Gastroesophageal sphincter (tissue), 4 donors: Measurements from ENCODE around the gene SHISA7. TPM values are rescaled to one million over a fixed set of nuclear protein-coding genes. Genes with fewer than 3 reads are reported as not detected.

Source experiments
- ATAC-seq: fragments of 150-250 bp; one replicate; pipeline ENCODE4 v1.9.1; 2016; ENCODE audit warnings: mild to moderate bottlenecking, moderate library complexity
- H3K27ac ChIP-seq, 4 donors: fragments of 200-600 bp; sonication (generic) in 3 of 4; 1 replicate in 3 of 4; 2 replicates in 1 of 4; pipeline ENCODE4 v1.5.1; 2016 to 2019
- H3K27me3 ChIP-seq: fragments of 200-600 bp; sonication (generic); one replicate; pipeline ENCODE4 v1.5.1; 2019
- H3K36me3 ChIP-seq, 2 donors: fragments of 200-600 bp; sonication (generic); one replicate each; pipeline ENCODE4 v1.5.1; 2019; ENCODE audit warnings: control low read depth in 1 of 2
- H3K4me1 ChIP-seq, 3 donors: fragments of 200-600 bp; sonication (generic); 1 replicate in 2 of 3; 2 replicates in 1 of 3; pipeline ENCODE4 v1.5.1; 2016 to 2019; ENCODE audit warnings: control low read depth in 2 of 3
- H3K4me3 ChIP-seq, 2 donors: fragments of 200-600 bp; sonication (generic); one replicate each; pipeline ENCODE4 v1.5.1; 2019; ENCODE audit warnings: mild to moderate bottlenecking in 1 of 2, moderate library complexity in 1 of 2
- H3K9me3 ChIP-seq, 3 donors: fragments of 200-600 bp; sonication (generic); one replicate each; pipeline ENCODE4 v1.5.1; 2017 to 2019; ENCODE audit warnings: control low read depth in 2 of 3
- EP300 ChIP-seq: sonication (generic); formaldehyde crosslinking; IDR thresholded peaks from one replicate; pipeline ENCODE4 v1.6.1; 2017; ENCODE audit warnings: antibody characterized with exemption, mild to moderate bottlenecking
- POLR2A ChIP-seq, 2 donors: fragments of 450-650 bp; IDR thresholded peaks; one replicate each; pipeline ENCODE4 v1.6.1; 2017; ENCODE audit warnings: antibody characterized with exemption in 2 of 2, mild to moderate bottlenecking in 2 of 2, moderate library complexity in 1 of 2
- POLR2AphosphoS5 ChIP-seq: sonication (generic); formaldehyde crosslinking; IDR thresholded peaks from one replicate; pipeline ENCODE4 v1.6.1; 2017; ENCODE audit warnings: antibody characterized with exemption
- WGBS, 2 donors: methylation state at CpG; one replicate each; pipeline ENCODE4 v1.1.5; 2018; ENCODE audit warnings: low coverage in 1 of 2; 5-methylcytosine and 5-hydroxymethylcytosine counted together
- total RNA-seq, 4 donors: library from RNA; depleted of rRNA; stranded (reverse); fragments of >200 nt; gene quantifications; one replicate each; pipeline ENCODE4 v1.1.0, GENCODE V29; 2016
- TF ChIP-seq, protein P1 (sequence below), 4 experiments: fragments of 200-600 bp in 2 of 4; fragments of 450-650 bp in 2 of 4; sonication (generic) in 1 of 4; IDR thresholded peaks; one replicate each; pipeline ENCODE4 v1.5.1; 2017 to 2019; ENCODE audit warnings: antibody characterized with exemption in 4 of 4, mild to moderate bottlenecking in 2 of 4, moderate library complexity in 2 of 4

Gene SHISA7
- total RNA-seq, 4 donors from 2014 or later = not detected

DNA sequence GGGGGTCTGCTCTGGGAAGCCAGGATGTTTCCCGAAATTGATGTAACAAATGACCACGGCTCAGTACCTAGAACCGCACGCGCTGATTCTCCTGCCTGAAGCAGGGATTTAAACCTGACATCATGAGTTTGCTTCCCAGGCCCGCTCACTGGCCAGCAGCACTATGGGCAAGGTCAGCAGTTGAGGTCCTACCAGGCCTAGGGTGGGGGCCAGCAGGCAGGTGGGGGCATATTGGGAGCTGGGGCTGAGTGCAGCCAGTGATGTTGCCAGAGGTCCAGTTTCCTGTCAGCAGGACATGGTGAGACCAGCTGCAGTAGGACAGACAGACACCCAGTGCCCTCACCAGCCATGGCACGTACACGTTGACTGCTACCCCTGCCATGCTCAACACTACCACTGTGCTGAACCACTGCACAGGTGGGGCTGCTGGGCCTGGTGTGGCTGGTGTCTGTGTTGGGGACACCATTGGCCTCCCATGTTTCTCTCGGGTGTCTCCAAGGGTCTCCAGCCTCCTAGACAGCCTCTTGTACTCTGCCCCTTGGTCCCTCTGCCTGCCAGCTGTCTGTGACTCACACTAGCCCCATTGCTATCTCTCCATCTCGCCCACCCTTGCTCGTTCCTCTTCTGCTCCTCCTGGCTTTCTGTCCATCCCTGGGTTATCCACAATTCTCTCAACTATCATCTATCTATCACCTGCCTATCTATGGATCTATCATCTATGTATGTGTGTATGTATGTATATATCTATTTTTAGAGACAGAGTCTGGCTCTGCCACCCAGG lies 22.6 kb upstream of the SHISA7 start:
- Histone ChIP-seq H3K27ac (no peak overlapping the region), H3K27me3 (no peaks in the 10 kb centered on the region), H3K9me3 (no peaks in the 10 kb centered on the region), H3K4me1 (peaks cover 0 to 32% (median 2%) of the 10 kb centered on the region in 3 donors), H3K36me3 (no peaks in the 10 kb centered on the region), H3K4me3 (no peak overlapping the region)
- ATAC-seq = no peak
- WGBS, 2 donors = 67 to 74% methylated on average over 3 to 7 of the region's 11 CpGs
- TF ChIP-seq, protein P1, sequence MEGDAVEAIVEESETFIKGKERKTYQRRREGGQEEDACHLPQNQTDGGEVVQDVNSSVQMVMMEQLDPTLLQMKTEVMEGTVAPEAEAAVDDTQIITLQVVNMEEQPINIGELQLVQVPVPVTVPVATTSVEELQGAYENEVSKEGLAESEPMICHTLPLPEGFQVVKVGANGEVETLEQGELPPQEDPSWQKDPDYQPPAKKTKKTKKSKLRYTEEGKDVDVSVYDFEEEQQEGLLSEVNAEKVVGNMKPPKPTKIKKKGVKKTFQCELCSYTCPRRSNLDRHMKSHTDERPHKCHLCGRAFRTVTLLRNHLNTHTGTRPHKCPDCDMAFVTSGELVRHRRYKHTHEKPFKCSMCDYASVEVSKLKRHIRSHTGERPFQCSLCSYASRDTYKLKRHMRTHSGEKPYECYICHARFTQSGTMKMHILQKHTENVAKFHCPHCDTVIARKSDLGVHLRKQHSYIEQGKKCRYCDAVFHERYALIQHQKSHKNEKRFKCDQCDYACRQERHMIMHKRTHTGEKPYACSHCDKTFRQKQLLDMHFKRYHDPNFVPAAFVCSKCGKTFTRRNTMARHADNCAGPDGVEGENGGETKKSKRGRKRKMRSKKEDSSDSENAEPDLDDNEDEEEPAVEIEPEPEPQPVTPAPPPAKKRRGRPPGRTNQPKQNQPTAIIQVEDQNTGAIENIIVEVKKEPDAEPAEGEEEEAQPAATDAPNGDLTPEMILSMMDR (IDR thresholded peaks at IDR 0.05) = no peak
- TF ChIP-seq EP300 (no peak), POLR2AphosphoS5 (no peak), POLR2A (IDR thresholded peaks at IDR 0.05) (no peak)

DNA sequence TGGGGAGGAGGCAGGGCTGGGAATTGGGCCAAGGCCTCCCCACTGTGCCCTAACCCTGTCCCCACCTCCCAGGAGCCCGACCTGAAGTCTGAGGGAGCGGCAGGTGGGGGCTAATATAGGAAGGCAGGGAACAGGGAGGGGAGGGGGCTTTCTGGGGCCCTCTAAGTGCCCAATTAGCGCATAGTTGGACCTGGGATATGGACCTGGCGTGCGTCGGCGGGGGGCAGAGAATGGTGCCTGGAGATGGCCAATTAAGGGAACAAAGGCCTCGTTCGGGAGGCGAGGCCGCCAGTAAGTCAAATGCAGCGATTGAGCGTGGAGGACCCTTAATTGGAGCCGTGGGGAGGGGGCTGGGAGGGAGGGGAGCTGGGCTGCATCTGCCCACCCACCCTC lies 21.6 kb upstream of the SHISA7 start, which contains the start of gene C19orf85:
Gene C19orf85 (minus strand): TSS at position 90 of the 393 bp plus-strand sequence. CDS start 197 bp downstream, outside the sequence.
- no peak within 1 kb of the TSS for H3K27ac ChIP-seq
- no peak within 1 kb of the TSS for H3K4me3 ChIP-seq
- TF ChIP-seq, protein P1 (IDR thresholded peaks at IDR 0.05) = no peak
- TF ChIP-seq POLR2A (IDR thresholded peaks at IDR 0.05) (no peak), EP300 (no peak), POLR2AphosphoS5 (no peak)
- peaks cover 0 to 42% (median 5%) of the 10 kb centered on the region in 3 donors for H3K4me1 ChIP-seq
- no peaks in the 10 kb centered on the region for H3K27me3 ChIP-seq
- H3K9me3 ChIP-seq = no peaks in the 10 kb centered on the region
- no peaks in the 10 kb centered on the region for H3K36me3 ChIP-seq
- no peak for ATAC-seq
- 60 to 73% methylated on average over 3 to 10 of the region's 14 CpGs for WGBS, 2 donors

DNA sequence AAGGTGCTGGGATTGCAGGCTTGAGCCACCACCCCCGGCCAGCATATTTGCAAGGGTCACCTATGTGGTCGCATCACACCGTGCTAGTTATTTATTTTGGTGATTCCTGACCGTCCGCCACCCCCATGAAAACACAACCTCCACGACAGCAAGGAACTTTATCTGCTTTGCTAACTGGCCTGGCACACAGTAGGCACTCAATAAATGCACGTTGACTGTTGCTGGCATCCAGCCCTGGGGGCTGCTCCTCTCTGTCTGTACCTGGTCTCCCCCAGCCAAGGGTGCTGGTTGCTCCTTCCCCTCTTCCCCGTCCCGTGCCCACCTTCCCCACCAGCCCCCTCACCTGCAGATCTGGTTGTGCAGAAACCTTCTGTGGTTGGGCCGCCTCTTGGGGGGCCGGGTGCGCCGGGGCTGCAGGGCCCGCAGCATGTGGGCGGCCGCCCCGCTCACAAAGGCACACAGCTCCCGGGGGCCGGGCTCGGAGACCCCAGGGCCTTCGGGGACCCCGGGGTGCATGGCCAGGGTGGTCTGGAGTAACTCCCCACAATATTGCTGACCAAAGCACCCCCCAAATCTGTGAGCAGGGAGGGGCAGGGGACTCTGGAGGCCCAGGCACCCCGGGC lies 21.1 kb upstream of the SHISA7 start:
- ATAC-seq = no peak
- TF ChIP-seq POLR2A (IDR thresholded peaks at IDR 0.05) (no peak), POLR2AphosphoS5 (no peak), EP300 (no peak)
- TF ChIP-seq, protein P1 (IDR thresholded peaks at IDR 0.05) = no peak
- Histone ChIP-seq H3K4me3 (no peak overlapping the region), H3K27me3 (no peaks in the 10 kb centered on the region), H3K9me3 (no peaks in the 10 kb centered on the region), H3K27ac (no peak overlapping the region), H3K36me3 (no peaks in the 10 kb centered on the region), H3K4me1 (peaks cover 0 to 47% (median 5%) of the 10 kb centered on the region in 3 donors)
- 48 to 71% methylated on average over 7 of the region's 23 CpGs for WGBS, 2 donors

DNA sequence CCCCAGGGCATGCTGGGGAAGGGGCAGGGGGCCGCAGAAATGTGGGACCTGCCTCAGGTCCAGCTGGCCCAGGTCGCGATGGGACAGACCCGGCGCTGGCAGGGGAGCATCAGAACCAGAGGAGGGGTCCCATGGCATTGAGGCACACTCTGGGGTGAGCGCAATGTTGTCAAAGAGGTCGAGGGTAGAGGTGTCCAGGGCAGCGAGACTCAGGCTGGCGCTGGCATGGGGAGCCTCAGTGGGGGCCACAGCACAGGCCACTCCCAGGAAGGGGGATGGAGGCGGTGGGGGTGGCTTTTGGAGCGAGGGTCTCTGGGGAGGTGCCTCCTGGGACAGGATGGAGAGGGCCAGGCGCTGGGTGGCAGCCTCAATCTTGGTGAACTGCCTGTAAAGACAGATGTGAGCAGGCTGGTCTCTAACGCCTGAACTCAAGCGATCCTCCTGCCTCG lies 20.5 kb upstream of the SHISA7 start:
- Histone ChIP-seq H3K9me3 (no peaks in the 10 kb centered on the region), H3K27me3 (no peaks in the 10 kb centered on the region), H3K27ac (no peak overlapping the region), H3K36me3 (no peaks in the 10 kb centered on the region), H3K4me1 (peaks cover 0 to 53% (median 5%) of the 10 kb centered on the region in 3 donors), H3K4me3 (no peak overlapping the region)
- TF ChIP-seq, protein P1 (IDR thresholded peaks at IDR 0.05) = no peak
- TF ChIP-seq EP300 (no peak), POLR2A (IDR thresholded peaks at IDR 0.05) (no peak), POLR2AphosphoS5 (no peak)
- 58 to 100% methylated on average over 1 to 4 of the region's 15 CpGs for WGBS, 2 donors
- ATAC-seq = no peak
